Upper lobe of left lung (tissue), 4 donors: ENCODE results near the gene TMEM35A.

Source experiments
- EP300 ChIP-seq, 4 donors: sonication (generic); formaldehyde crosslinking; IDR thresholded peaks; one replicate each; pipeline ENCODE4 v1.5.1; 2017; ENCODE audit warnings: antibody characterized with exemption in 4 of 4, control low read depth in 2 of 4
- POLR2A ChIP-seq, 4 donors: fragments of 450-650 bp; IDR thresholded peaks; one replicate each; pipeline ENCODE4 v1.5.1; 2016 to 2017; ENCODE audit warnings: antibody characterized with exemption in 4 of 4, mild to moderate bottlenecking in 2 of 4
- POLR2AphosphoS5 ChIP-seq, 2 donors: sonication (generic); formaldehyde crosslinking; IDR thresholded peaks; one replicate each; pipeline ENCODE4 v1.5.1; 2017; ENCODE audit warnings: antibody characterized with exemption in 2 of 2
- TF ChIP-seq, protein P1 (sequence below), 6 experiments: fragments of 450-650 bp in 4 of 6; fragments of 200-600 bp in 2 of 6; sonication (generic) in 2 of 6; IDR thresholded peaks; one replicate each; pipeline ENCODE4 v1.5.1; 2016 to 2019; ENCODE audit warnings: antibody characterized with exemption in 6 of 6

DNA sequence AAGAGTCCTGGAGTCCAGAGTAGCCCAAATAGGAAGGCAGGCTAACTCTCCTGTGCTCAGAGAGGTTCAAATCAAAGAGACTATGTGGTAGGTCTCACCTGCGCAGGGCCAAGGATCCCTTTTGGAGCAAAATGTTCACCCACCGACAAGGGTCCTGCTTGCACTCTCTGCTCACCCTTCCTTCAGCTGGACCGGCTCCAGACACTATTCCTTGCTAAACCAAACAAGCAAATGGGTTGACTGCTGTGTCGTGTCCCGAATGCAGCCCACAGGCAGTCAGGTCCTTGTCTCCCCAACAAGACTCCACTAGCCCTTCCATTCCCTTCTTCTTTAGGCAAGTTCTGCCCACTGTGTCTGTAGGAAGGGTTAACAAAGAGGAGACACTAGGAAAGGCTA lies 27.5 kb upstream of the TMEM35A start:
- TF ChIP-seq, protein P1, sequence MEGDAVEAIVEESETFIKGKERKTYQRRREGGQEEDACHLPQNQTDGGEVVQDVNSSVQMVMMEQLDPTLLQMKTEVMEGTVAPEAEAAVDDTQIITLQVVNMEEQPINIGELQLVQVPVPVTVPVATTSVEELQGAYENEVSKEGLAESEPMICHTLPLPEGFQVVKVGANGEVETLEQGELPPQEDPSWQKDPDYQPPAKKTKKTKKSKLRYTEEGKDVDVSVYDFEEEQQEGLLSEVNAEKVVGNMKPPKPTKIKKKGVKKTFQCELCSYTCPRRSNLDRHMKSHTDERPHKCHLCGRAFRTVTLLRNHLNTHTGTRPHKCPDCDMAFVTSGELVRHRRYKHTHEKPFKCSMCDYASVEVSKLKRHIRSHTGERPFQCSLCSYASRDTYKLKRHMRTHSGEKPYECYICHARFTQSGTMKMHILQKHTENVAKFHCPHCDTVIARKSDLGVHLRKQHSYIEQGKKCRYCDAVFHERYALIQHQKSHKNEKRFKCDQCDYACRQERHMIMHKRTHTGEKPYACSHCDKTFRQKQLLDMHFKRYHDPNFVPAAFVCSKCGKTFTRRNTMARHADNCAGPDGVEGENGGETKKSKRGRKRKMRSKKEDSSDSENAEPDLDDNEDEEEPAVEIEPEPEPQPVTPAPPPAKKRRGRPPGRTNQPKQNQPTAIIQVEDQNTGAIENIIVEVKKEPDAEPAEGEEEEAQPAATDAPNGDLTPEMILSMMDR (IDR thresholded peaks at IDR 0.05): no peak
- TF ChIP-seq POLR2A (IDR thresholded peaks at IDR 0.05) (no peak), POLR2AphosphoS5 (IDR thresholded peaks at IDR 0.05) (no peak), EP300 (IDR thresholded peaks at IDR 0.05) (no peak)
